ENCODE measurements around the gene RTP1. TPM values are rescaled to one million over a fixed set of nuclear protein-coding genes. Genes with fewer than 3 reads are reported as not detected.

The RTP1 gene
- total RNA-seq, 4 donors from 2014 or later: not detected

DNA sequence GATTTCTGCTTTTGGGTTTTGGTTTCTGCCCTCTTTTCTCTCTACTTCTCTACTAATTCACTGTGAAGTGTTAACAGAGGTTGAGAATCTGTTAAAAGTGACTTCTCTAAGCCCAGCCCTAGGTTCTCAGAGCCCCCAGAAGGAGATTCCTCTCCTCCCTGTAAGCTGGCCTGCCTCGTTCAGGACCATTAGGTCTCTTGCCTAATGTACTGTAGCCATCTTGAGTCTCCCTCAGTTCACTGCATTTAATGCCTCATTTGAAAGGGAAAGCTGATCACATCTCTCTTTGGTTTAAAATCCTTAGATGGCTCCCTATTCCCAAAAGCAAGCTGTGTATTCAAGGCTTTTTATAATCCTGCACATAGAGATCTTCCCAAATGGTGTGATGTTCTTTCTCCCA is 16.3 kb downstream of the RTP1 start:
- H3K27me3 ChIP-seq: no peaks in the 10 kb centered on the region
- TF ChIP-seq, protein P1, sequence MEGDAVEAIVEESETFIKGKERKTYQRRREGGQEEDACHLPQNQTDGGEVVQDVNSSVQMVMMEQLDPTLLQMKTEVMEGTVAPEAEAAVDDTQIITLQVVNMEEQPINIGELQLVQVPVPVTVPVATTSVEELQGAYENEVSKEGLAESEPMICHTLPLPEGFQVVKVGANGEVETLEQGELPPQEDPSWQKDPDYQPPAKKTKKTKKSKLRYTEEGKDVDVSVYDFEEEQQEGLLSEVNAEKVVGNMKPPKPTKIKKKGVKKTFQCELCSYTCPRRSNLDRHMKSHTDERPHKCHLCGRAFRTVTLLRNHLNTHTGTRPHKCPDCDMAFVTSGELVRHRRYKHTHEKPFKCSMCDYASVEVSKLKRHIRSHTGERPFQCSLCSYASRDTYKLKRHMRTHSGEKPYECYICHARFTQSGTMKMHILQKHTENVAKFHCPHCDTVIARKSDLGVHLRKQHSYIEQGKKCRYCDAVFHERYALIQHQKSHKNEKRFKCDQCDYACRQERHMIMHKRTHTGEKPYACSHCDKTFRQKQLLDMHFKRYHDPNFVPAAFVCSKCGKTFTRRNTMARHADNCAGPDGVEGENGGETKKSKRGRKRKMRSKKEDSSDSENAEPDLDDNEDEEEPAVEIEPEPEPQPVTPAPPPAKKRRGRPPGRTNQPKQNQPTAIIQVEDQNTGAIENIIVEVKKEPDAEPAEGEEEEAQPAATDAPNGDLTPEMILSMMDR (IDR thresholded peaks at IDR 0.05): no peak
- no peak for TF ChIP-seq EP300 (IDR thresholded peaks at IDR 0.05)
- H3K27ac ChIP-seq (replicated peaks in 1 of 4): no peak overlapping the region
- WGBS: 58% methylated on average over 1 of the region's 1 CpG
- H3K4me3 ChIP-seq: no peak overlapping the region
- no peaks in the 10 kb centered on the region for H3K9me3 ChIP-seq
- DNase-seq (ENCODE audit: extremely low spot score): no peak
- no peaks in the 10 kb centered on the region for H3K36me3 ChIP-seq
- H3K4me1 ChIP-seq: peaks cover 17 to 41% (median 32%) of the 10 kb centered on the region in 4 donors
- intact Hi-C loops (cut with DNase I): no loop called here

DNA sequence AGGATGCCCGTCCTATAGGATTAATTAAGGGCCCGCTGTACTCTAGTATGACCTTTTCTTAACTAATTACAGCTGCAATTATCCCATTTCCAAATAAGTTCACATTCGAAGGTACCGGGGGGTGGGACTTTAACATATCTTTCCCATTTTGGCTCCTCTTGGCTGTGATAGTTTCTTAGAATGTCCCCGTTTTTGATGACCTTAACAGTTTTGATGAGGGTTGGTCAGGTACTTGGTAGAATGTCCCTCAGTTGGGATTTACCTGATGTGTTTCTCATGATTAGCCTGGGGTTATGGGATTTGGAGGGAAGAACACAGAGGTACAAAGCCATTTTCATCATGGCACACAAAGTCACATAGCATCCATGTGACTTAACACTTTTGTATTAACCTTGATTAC is 18.2 kb downstream of the RTP1 start:
- H3K36me3 ChIP-seq: no peaks in the 10 kb centered on the region
- H3K4me1 ChIP-seq: peaks cover 6 to 28% (median 17%) of the 10 kb centered on the region in 4 donors
- no peak for DNase-seq (ENCODE audit: extremely low spot score)
- intact Hi-C loops (cut with DNase I): loop anchor here (5.0 kb wide), 1 partner anchor 102 kb away; no protein-coding TSS in a partner anchor
- no peak for TF ChIP-seq EP300 (IDR thresholded peaks at IDR 0.05)
- H3K9me3 ChIP-seq: no peaks in the 10 kb centered on the region
- no peaks in the 10 kb centered on the region for H3K27me3 ChIP-seq
- no peak overlapping the region for H3K27ac ChIP-seq (replicated peaks in 1 of 4)
- 95% methylated on average over 5 of the region's 5 CpGs for WGBS
- no peak overlapping the region for H3K4me3 ChIP-seq

DNA sequence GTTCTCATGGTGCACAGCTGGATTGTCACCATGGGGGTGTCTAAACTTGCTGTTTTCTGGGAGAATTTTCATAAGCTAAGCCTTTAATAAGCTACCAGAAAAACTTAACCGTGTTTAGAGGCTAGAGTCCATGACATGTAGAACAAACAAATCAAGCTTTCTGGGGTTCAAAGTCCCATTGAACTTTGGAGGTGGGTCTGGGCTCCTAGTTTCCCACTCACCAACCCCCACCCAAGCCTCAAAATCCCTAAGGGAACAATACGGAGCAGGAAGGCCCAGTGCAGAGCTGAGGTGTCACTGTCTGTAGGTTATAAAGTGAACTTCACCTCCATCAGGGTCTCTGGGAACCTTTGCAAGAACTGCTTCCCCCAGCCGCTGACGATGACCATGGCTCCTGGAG is 25.5 kb downstream of the RTP1 start:
- H3K36me3 ChIP-seq: no peaks in the 10 kb centered on the region
- intact Hi-C loops (cut with DNase I): no loop called here
- no peak overlapping the region for H3K27ac ChIP-seq (replicated peaks in 1 of 4)
- no peak for DNase-seq (ENCODE audit: extremely low spot score)
- H3K9me3 ChIP-seq: no peaks in the 10 kb centered on the region
- 84% methylated on average over 4 of the region's 4 CpGs for WGBS
- H3K4me1 ChIP-seq: peaks cover 0 to 11% (median 5%) of the 10 kb centered on the region in 4 donors
- no peak overlapping the region for H3K4me3 ChIP-seq
- TF ChIP-seq POLR2A (IDR thresholded peaks at IDR 0.05; ENCODE audit: low read depth) (no peak), EP300 (IDR thresholded peaks at IDR 0.05) (no peak), POLR2AphosphoS5 (IDR thresholded peaks at IDR 0.05) (no peak)
- TF ChIP-seq, protein P1 (IDR thresholded peaks at IDR 0.05): no peak
- no peaks in the 10 kb centered on the region for H3K27me3 ChIP-seq

DNA sequence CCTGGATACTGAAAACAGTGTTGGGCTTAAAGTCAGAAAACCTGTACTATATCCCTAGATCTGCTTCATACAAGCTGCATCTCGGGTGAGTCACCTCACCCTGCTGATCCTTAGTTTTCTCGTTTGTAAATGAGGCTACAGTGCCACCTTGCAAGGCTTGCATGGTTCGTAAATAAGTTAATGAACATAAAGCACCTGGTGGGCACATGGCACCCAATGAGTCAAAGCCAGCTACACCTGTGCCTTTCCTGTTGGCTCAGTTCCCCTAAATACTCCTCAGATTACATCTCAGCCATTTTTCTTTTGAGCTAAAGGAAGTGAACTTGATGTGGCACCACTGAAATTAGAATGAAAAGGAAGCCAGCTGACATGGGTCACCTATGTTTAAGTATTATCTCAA is 26.5 kb downstream of the RTP1 start:
- H3K27me3 ChIP-seq: no peaks in the 10 kb centered on the region
- H3K36me3 ChIP-seq: no peaks in the 10 kb centered on the region
- 56% methylated on average over 3 of the region's 3 CpGs for WGBS
- TF ChIP-seq EP300 (IDR thresholded peaks at IDR 0.05) (no peak), POLR2A (IDR thresholded peaks at IDR 0.05; ENCODE audit: low read depth) (no peak), POLR2AphosphoS5 (IDR thresholded peaks at IDR 0.05) (no peak)
- TF ChIP-seq, protein P1 (IDR thresholded peaks at IDR 0.05): no peak
- no peak overlapping the region for H3K27ac ChIP-seq (replicated peaks in 1 of 4)
- no peak overlapping the region for H3K4me3 ChIP-seq
- no peaks in the 10 kb centered on the region for H3K9me3 ChIP-seq
- DNase-seq (ENCODE audit: extremely low spot score): no peak
- H3K4me1 ChIP-seq: peaks cover 0 to 12% (median 7%) of the 10 kb centered on the region in 4 donors
- intact Hi-C loops (cut with DNase I): no loop called here

DNA sequence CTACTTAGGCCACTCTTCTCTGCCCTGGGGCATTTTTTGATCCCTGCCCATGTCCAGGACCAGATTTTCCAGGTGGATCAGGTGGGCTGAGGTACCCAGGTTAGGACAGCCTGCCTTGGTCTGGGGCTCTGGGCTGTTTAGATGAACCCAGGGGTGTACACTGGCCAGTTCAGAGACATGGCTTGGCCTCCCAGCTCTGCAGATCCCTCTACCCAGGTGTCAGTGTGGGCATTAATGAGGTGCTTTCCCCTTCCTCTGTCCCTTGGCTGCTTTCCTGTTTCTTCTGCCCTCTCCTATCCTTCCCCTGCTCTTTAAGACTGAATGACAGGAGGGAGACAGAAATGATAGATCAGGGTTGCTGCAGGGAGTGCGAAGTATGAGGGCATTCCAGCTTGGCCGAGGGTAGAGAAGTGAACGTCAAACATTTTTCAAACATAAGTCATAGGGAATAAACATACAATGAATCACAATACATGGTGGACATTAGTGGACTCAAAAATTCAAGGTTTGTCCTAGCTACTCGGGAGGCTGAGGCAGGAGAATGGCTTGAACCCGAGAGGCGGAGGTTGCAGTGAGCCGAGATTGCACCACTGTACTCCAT is 30.5 kb downstream of the RTP1 start:
- TF ChIP-seq EP300 (IDR thresholded peaks at IDR 0.05): no peak
- TF ChIP-seq, protein P1 (IDR thresholded peaks at IDR 0.05): no peak
- TF ChIP-seq POLR2AphosphoS5 (IDR thresholded peaks at IDR 0.05): no peak
- TF ChIP-seq POLR2A (IDR thresholded peaks at IDR 0.05; ENCODE audit: low read depth): no peak
- intact Hi-C loops (cut with DNase I): no loop called here
- Histone ChIP-seq H3K9me3 (no peaks in the 10 kb centered on the region), H3K4me1 (peaks cover 0 to 6% (median 4%) of the 10 kb centered on the region in 4 donors), H3K4me3 (no peak overlapping the region), H3K36me3 (no peaks in the 10 kb centered on the region), H3K27ac (replicated peaks in 1 of 4) (no peak overlapping the region), H3K27me3 (no peaks in the 10 kb centered on the region)
- no peak for DNase-seq (ENCODE audit: extremely low spot score)
- WGBS: 75% methylated on average over 7 of the region's 7 CpGs
